IPS-NIHi7 (cell line): ENCODE results near the gene CLDN6.
A peak's percentile ranks its signal among the peaks of the same experiment; 100 is the strongest.
"Not testable (repeated sequence)": the region's sequence is repeated elsewhere in the genome, so short reads cannot be mapped to it uniquely, and the experiment has no call there.

Experiments used
- DNase-seq: peaks from one replicate; pipeline ENCODE4 v3.0.0; 2012; ENCODE audit warnings: mixed read lengths; ENCODE audit errors: extremely low spot score

Gene CLDN6, protein sequence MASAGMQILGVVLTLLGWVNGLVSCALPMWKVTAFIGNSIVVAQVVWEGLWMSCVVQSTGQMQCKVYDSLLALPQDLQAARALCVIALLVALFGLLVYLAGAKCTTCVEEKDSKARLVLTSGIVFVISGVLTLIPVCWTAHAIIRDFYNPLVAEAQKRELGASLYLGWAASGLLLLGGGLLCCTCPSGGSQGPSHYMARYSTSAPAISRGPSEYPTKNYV

DNA sequence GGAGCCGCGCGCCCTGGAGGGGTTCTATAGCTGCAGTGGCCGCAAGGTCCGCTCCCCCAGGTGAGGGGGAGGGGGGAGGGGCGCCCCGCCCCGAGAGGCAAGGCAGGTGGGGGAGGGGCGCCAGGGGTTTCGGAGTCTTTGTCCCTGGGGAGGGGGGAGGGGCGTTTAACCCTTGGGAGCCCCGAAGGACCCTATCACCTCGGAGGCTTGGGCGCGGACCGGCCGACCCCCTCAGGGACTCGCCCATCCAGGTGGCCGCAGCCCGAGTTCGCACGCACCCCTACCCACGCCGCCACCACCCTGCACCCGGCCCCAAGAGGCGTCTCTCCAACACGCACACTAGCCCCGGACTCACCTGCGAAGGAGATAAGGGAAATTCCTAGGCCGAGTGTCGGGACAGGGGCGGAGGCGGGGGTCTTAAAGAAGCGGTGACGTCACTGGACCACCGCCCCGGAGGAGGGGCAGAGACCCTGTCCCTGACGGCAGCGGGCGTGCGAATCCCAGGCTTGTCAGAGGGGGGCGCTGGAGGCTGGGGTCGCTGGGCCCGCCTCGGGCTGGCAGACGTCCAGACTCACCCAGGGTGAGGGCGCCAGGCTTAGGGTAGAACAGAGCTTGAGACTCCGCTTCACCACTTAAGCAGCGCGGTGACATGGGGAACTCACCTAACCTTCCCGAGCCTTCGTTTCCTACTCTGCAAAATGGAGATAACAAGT is at the start of gene CLDN6:
Gene CLDN6, minus strand, starts transcription at position 390 of the 713 bp plus-strand sequence. CDS start 2,162 bp downstream, outside the sequence.
- peak; percentile 81 for DNase-seq

DNA sequence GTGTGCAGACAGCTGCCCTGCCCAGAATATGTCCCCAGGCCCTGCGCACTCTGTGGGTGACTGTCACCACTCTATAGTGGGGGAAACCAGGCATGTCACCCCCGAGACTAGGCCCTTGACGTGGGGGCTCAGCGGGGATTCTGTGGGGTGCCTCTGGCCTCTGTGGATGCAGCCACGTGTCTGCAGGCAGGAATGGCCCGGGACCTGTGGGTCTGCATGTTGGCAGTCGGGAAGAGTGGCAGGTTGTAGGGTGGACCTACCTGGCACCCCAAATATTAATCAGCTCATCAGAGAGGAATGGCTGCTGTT is 48.4 kb upstream of the CLDN6 start:
- DNase-seq, result no peak

DNA sequence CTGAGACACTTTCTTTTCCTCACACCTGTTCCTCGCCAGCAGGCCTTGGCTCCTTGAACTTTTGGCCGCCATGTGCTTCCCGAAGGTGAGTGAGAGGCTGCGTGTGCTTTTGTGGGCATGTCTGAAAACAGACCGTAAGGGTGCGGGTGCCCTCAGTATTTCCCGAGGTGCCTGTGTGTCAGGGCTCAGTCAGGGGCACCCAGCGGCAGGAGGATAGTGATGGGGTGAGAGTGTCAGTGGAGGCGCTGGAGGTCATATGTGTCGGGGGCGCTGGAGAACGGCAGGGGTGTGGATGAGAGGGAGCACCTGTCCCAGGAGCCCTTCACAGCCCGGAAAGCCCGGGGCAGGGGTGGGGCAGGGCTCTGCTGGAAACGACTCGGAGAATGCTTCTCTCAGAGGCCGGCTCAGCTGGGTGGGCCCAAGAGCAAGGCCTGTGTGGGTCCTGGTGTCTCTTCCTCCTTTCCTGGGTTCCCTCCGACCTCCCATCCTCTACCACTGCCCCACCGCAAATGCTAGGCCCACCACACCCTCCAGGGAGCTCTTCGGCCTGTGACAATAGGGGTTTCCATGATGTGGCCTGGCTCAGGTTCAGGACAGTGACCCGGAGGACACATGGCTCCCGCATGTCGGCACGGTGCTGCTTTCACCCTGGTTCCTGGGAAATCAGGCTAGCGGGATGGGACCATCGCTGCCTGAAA is 47.9 kb upstream of the CLDN6 start:
- DNase-seq, result no peak

DNA sequence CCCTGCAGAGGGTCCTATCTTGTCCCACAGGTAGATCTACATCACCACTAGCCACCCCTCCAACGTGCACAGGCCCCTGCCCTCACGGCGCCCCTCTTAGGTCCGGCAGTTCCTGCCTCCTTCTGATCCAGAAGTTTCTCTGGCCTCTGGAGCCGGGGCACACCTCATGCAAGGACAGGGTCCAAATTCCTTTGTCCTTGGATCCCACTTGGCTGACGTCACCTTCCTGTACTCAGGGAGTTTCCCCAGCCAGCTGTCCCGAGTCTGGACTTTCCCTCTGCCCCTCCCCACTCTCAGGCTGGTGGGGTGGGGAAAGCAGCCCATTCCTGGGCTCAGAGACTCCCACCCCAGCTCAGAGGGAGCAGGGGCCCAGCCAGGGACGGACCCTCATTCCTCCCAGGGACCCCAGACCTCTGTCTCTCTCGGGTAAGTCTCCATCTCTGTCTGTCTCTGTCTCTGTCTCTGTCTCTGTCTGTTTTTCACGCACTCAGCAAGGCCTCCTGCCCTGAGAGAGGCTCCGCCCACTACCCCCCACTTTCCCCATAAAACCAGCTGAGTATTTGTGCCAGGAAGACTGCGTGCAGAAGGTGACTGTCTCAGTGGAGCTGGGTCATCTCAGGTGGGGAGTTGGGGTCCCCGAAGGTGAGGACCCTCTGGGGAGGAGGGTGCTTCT is 47.2 kb upstream of the CLDN6 start, which contains the start of gene IL32:
Gene IL32, plus strand, starts transcription at position 572 of the 673 bp plus-strand sequence. CDS start 172 bp downstream, outside the sequence.
- peak; percentile 42 for DNase-seq

DNA sequence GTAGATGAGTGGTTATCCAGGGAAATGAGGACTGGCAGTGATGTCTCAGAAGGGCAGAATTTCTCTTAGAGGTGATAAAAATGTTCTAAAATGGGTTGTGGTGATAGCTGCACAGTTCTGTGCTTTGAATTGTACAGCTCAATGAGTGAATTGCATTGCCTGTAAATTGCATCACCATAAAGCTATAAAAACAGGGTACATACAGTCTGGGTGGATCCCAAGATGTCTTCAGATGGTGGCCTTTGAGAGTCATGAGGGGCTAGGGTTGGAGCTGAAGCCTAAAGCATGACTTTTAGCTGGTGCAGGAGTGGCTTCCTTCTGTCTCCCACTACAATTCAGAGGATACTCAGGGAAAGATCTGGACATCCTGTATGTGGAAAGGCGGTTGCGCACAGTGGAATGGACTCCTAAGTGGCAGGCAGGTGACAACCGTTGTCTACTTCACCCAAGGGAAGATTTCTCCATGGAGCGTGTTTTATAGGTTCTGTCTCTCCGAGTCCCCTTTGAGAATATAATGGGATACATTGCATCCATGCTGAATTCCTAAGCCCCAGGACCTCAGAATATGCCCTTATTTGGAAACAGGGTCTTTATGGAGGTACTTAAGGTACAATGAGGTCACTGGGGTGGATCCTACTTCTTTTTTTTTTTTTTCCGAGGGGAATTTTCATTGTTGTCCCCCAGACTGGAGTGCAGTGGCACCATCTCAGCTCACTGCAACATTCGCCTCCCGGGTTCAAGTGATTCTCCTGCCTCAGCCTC is 45.8 kb upstream of the CLDN6 start:
- DNase-seq, result no peak

DNA sequence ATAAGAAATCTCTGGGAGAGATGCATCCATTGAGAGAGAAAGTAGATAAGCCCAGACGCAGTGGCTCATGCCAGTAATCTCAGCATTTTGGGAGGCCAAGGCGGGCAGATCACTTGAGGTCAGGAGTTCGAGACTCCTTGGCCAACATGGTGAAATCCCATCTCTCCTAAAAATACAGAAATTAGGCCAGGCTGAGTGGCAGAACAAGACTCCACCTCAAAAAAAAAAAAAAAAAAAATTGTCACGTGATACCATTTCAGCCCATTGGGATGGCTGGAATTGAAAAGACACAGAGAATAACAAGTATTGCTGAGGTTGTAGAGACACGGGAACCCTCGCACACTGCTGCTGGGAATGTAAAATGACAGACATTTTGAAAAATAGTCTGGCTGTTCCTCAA is 44.6 kb upstream of the CLDN6 start:
- DNase-seq, result no peak

DNA sequence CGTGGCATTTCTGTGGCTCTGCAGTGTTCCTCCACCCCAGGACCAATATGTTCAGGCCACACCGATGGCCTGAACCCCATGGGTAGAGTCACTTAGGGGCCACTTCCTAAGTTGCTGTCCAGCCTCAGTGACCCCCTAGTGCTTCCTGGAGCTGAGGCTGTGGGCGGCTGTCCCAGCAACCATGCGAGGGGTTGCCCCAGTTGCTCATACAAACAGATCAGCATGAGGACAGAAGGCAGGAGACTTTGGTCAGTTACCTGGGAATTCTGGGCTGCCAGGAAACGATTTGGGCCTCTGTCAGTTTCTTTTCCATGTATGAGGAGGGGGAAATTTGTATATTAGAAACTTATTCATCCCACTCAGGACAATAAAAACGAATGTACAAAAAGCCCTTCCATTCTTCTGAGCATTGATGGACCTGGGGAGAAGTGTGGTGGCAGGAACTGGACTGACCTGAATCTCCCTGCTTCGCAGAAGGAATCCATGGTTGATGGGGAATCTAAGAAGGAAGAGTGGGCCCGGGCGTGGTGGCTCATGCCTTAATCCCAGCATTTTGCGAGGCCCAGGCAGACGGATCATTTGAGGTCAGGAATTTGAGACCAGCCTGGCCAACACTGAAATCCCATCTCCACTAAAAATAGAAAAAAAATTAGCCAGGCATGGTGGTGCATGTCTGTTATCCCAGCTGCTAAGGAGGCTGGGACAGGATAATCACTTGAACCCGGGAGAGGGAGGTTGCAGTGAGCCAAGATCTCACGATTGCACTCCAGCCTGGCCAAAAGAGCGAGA is 42.5 kb upstream of the CLDN6 start:
- DNase-seq, result no peak

DNA sequence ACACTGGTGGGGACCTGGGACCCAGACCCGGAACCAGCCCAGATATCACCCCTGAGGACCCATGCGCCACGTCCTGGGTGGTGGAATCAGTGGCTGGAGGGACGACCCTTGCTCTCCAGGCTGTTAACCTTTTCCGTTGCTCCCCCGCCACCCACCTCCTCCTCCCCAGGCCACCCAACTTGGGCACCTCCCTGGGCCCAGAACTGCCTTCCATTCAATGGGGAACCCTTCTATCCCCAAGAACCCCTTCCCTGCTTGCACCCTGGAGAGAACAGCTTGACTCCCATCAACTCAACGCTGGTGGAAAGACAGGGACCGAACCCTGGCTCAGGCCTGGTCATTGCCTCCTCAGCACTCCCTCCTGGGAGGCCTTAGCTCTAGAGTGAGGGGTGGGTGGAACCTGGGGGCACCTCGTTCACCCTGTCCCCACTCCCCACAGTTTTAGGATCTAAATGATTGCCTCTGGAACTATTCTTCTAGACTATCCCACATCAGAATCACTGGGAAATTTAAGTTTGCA is 41.8 kb upstream of the CLDN6 start:
- DNase-seq, result no peak

DNA sequence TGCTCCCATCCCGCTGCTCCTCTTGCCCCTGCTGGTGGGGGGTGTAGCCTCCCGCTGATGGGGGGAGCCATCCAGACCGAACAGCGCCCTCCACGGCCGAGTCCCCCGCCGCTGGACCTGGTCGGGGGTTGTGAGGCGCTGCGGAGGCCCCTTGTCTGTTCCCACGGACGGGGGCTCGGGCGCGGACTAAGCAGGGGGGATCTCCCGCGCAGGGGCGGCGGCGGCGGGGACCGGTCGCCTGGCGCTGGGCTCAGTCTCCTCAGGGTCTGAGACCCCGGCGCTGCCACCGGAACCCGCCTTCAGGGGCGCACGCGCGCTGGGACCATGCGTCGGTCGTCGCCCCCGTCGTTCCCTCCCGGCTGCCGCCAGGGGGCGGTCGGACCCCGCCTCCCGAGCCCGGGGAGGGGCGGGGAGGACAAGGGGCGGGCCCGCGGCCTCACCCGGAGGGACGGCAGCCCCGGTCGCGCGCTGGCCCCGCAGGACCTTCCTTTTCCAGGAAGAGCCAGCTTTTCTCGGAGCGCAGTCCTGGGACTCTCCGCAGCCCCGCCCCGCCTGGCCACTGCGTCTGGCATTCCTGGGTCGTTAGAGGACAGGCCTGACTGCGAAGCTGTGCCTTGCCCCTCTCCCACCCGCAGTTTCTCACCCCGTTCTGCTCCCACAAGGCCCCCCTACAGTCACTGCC is 41.2 kb upstream of the CLDN6 start:
- peak; percentile 95 for DNase-seq

DNA sequence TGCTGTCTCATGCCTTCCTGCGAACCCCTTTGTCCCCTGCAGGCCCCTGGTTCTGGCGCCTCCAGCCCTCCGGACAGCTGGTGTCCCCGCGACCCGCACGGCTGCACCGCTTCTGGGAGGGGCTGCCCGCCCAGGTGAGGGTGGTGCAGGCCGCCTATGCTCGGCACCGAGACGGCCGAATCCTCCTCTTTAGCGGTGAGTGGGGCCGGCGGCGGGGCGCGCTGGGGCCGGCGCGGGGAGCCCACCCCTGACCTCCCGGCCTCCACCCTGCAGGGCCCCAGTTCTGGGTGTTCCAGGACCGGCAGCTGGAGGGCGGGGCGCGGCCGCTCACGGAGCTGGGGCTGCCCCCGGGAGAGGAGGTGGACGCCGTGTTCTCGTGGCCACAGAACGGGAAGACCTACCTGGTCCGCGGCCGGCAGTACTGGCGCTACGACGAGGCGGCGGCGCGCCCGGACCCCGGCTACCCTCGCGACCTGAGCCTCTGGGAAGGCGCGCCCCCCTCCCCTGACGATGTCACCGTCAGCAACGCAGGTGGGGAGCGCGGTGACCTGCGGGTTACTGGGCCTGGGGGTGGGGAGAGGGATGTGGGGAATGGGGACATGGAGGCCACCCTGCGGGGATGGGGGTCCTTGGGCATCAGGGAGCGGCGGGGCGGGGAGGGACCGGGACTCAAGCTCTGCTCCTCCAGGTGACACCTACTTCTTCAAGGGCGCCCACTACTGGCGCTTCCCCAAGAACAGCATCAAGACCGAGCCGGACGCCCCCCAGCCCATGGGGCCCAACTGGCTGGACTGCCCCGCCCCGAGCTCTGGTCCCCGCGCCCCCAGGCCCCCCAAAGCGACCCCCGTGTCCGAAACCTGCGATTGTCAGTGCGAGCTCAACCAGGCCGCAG is 40.4 kb upstream of the CLDN6 start:
- DNase-seq, result peak; percentile 77

DNA sequence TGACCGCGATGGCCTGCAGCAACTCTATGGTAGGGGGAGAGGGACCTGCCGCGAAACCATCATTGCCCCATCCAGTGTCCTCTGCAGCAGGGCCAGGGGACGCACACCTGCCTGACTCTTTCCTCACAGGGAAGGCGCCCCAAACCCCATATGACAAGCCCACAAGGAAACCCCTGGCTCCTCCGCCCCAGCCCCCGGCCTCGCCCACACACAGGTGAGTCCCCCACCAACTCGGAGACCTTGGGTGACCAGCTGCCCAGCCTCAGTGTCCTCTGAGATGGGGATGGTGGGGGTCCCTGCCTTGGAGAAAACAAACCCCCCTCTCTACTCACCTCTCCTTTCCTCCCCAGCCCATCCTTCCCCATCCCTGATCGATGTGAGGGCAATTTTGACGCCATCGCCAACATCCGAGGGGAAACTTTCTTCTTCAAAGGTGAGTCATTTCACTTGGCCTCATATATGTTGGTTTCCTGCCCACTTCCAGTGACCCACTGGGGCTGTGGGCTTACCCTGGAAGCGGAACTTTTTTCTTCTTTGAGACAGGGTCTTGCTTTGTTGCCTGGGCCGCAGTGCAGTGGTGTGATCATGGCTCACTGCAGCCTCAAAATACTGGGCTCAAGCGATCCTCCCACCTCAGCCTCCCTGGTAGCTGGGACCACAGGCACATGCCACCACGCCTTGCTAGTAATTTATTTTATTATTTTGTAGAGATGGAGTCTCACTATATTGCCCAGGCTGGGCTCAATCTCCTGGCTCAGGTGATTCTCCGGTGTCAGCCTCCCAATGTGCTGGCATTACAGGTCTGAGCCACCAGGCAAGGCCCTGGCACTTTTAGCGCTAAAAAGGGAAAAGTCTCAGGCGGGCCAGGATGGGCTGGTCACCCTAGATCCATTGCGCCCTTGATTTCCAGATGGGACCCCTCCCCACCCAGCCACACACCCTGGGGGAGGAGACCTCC is 39.5 kb upstream of the CLDN6 start:
- DNase-seq, result no peak

DNA sequence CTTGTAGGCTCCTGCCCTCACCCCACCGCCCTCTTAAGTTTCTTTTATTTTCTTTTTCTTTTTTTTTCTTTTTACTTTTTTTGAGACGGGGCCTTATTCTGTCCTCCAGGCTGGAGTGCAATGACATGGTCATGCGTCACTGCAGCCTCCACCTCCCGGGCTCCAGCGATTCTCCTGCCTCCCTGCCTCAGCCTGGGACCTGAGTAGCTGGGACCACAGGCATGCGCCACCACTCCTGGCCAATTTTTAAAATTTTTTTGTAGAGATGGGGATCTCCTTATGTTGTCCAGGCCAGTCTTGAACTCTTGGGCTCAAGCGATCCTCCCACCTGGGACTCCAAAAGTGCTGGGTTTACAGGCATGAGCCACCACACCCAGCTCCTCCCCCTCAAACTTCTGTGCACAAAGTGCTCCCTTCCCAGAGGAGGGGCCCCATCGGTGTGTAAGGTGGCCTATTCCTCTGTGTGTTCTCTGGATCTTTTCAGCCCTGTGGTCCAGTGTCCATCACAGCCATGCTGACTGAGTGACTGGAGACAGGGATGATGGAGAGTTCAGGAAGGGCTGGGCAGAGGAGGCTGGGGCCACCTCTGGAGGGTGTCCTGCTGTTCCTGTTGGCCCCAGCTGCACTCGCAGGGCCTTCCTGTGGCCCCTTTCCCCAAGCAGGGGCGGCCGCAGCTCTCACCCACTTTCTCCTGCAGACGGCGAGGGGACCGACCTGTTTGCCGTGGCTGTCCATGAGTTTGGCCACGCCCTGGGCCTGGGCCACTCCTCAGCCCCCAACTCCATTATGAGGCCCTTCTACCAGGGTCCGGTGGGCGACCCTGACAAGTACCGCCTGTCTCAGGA is 38.6 kb upstream of the CLDN6 start:
- no peak for DNase-seq

DNA sequence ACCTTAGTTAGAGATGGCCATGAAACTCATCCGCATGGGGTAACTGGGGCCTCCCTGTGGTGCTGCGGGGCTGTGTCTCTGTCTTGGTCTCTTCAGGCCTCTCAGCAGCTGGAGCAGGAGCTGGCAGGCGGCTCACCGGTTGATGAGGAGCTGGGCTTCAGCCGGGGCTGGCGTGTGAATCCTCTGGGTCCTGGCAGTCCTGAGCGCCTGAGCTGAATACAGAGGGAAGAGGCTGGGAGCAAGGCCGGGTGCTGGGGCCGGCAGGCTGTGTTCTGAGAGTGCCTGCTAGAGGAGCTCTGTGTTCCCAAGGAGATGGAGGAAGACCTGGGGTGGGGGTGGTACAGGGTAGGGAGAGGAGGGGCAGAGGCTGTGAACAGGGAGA is 37.7 kb upstream of the CLDN6 start:
- not testable (repeated sequence) for DNase-seq

DNA sequence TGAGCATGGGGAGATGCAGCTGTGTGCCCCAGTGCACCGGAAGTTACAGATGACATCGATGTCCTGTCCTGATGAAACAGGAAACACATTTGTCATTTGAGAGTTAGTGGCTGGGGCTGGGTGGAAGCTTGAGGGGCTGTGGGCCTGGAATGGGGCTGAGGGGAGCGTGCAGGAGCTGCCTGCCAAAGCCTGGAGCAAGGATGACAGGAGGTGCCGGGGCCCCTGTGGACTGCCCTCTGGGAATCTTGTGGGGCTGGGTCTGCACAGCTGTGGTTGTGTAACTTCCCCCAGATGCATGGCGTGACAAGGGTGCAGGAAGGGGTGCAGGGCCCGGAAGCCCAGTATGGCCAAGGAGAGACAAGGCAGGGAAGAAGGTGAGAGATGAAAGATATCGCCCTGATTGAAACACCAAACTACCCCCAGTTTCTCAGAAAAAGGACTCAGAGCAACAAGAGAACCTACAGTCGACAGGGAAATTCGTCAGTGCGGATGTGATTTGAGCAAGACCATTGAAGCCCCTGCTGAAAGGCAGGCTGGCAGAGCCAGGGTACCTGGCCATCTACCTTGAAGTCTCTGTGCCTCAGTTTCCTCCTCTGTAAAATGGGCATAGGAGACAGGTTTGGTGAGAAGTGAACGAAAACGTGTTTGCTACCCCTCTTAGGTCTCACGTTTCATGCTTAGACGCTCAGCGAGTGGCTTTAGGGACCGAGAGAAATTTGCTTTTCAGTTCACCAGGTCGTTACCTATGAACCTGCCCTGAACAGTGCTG is 37.2 kb upstream of the CLDN6 start:
- DNase-seq, result no peak

DNA sequence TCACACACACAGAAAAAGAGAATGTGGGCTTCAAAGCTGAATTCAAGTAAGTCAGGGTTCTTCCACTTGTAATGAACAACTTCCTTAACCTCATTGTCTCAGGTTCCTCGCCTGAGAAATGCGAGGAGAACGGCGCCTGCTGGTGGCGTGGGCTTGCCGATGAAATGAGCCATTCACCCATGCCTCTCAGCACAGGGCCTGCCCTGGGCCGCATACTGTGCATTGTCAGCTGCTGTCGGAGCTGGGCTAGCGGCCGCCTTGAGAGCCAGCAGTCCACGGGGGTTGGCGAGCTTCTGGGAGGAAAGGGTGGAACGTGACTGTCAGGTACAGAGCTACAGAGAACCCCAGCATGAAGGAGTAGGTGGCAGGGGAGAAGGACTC is 35.3 kb upstream of the CLDN6 start:
- not testable (repeated sequence) for DNase-seq
